H1 (cell line): Measurements from ENCODE around the gene ZWILCH. TPM values are rescaled to one million over a fixed set of nuclear protein-coding genes. Genes with fewer than 3 reads are reported as not detected.

Experiments
- CTCF ChIA-PET: fragments of 300-600 bp; sonication (Branson Sonifier 250); formaldehyde crosslinking; loops from one replicate; lab custom pipeline; 2021; ENCODE audit not compliant: partially characterized antibody; lab: Charles Lee
- POLR2A ChIA-PET: fragments of 300-600 bp; sonication (Branson Sonifier 250); formaldehyde crosslinking; loops from one replicate; lab custom pipeline; 2021; ENCODE audit warnings: inconsistent platforms; ENCODE audit not compliant: partially characterized antibody; lab: Charles Lee
- DNase-seq, 2 experiments: peaks; one replicate each; pipeline versions ENCODE4 v3.0.0 to v3.0.0-alpha.2; 2010 to 2022; ENCODE audit warnings: low spot score in 2 of 2, low read depth in 1 of 2, mixed read lengths in 1 of 2
- FAIRE-seq: peaks from 2 replicates; lab custom pipeline; 2011; peaks lifted over from hg19 to GRCh38; lab: Jason Lieb, UNC
- H2AFZ ChIP-seq: 2 replicates; pipeline ENCODE4 v1.8.1; 2012; ENCODE audit warnings: low read length, inconsistent platforms
- H2AK5ac ChIP-seq: 2 replicates; pipeline ENCODE4 v1.6.1; 2013; ENCODE audit warnings: low read depth, low read length
- H2BK120ac ChIP-seq: replicated peaks from 2 replicates; pipeline ENCODE3; 2013; ENCODE audit warnings: low read depth, low read length, inconsistent platforms
- H2BK12ac ChIP-seq: 2 replicates; pipeline ENCODE4 v1.6.1; 2013; ENCODE audit warnings: low read depth, low read length
- H2BK15ac ChIP-seq: 2 replicates; pipeline ENCODE4 v1.6.1; 2013; ENCODE audit warnings: low read length
- H2BK20ac ChIP-seq: 2 replicates; pipeline ENCODE4 v1.6.1; 2013; ENCODE audit warnings: low read length
- H2BK5ac ChIP-seq: 2 replicates; pipeline ENCODE4 v1.6.1; 2013; ENCODE audit warnings: low read depth, low read length
- H3K14ac ChIP-seq: 2 replicates; pipeline ENCODE4 v1.6.1; 2013; ENCODE audit warnings: inconsistent platforms; ENCODE audit not compliant: insufficient read length
- H3K18ac ChIP-seq: 2 replicates; pipeline ENCODE4 v1.6.1; 2013; ENCODE audit warnings: low read length; ENCODE audit errors: extremely low read depth
- H3K23ac ChIP-seq: 2 replicates; pipeline ENCODE4 v1.6.1; 2013; ENCODE audit warnings: inconsistent platforms; ENCODE audit not compliant: insufficient read length
- H3K23me2 ChIP-seq: 2 replicates; pipeline ENCODE4 v1.6.1; 2013; ENCODE audit warnings: low read depth, low read length
- H3K27ac ChIP-seq: 2 replicates; pipeline ENCODE4 v1.6.1; 2011; ENCODE audit warnings: low read depth, low read length, inconsistent platforms
- H3K27me3 ChIP-seq, 4 experiments: replicated peaks in 1 of 4; 1 replicate in 1 of 4; 2 replicates in 3 of 4; pipeline versions ENCODE4 v1.6.1 to v1.8.1; 2011 to 2013; ENCODE audit warnings: low read length in 3 of 4, mild to moderate bottlenecking in 3 of 4, inconsistent platforms in 2 of 4, mixed read lengths in 2 of 4, moderate library complexity in 1 of 4; ENCODE audit not compliant: control insufficient read depth in 3 of 4, insufficient read depth in 3 of 4; ENCODE audit errors: extremely low read depth in 1 of 4
- H3K36me3 ChIP-seq, 4 experiments: 2 replicates each; pipeline versions ENCODE4 v1.6.1 to v1.8.1; 2011 to 2013; ENCODE audit warnings: mild to moderate bottlenecking in 4 of 4, low read length in 3 of 4, moderate library complexity in 2 of 4, control low read depth in 1 of 4, inconsistent platforms in 1 of 4; ENCODE audit not compliant: insufficient read depth in 4 of 4, control insufficient read depth in 2 of 4
- H3K4ac ChIP-seq: replicated peaks from 2 replicates; pipeline ENCODE3; 2013; ENCODE audit warnings: low read length, low read depth, mixed read lengths, inconsistent platforms; ENCODE audit not compliant: insufficient read length
- H3K4me1 ChIP-seq, 4 experiments: replicated peaks in 1 of 4; 1 replicate in 1 of 4; 2 replicates in 3 of 4; pipeline versions ENCODE4 v1.6.1 to v1.8.1; 2011 to 2013; ENCODE audit warnings: low read length in 3 of 4, inconsistent platforms in 2 of 4, mixed read lengths in 1 of 4; ENCODE audit not compliant: insufficient read depth in 4 of 4, control insufficient read depth in 3 of 4
- H3K4me2 ChIP-seq, 2 experiments: 2 replicates each; pipeline versions ENCODE4 v1.6.1 to v1.8.1; 2011 to 2013; ENCODE audit warnings: low read depth in 2 of 2, low read length in 2 of 2, control low read depth in 1 of 2, inconsistent platforms in 1 of 2, mild to moderate bottlenecking in 1 of 2; ENCODE audit not compliant: insufficient read depth in 1 of 2
- H3K4me3 ChIP-seq, 4 experiments: fragments of 200-600, 300-600 bp in 1 of 4; sonication (generic), shearing (Covaris generic), sonication (Bioruptor Twin) in 1 of 4; 2 replicates each; pipeline versions ENCODE4 v1.5.1 to v1.8.1; 2011 to 2016; ENCODE audit warnings: low read length in 4 of 4, low read depth in 3 of 4, control low read depth in 2 of 4, inconsistent platforms in 2 of 4, mild to moderate bottlenecking in 2 of 4, mixed read lengths in 1 of 4, moderate library complexity in 1 of 4; ENCODE audit not compliant: insufficient read depth in 2 of 4; ENCODE audit errors: extremely low read depth in 1 of 4
- H3K56ac ChIP-seq: replicated peaks from 2 replicates; pipeline ENCODE3; 2013; ENCODE audit warnings: low read depth, mild to moderate bottlenecking, mixed read lengths, low read length, inconsistent platforms; ENCODE audit not compliant: insufficient read length
- H3K79me1 ChIP-seq: 2 replicates; pipeline ENCODE4 v1.6.1; 2013; ENCODE audit warnings: low read depth, low read length, control low read depth
- H3K79me2 ChIP-seq, 2 experiments: 2 replicates each; pipeline versions ENCODE4 v1.6.1 to v1.8.1; 2012 to 2013; ENCODE audit warnings: low read length in 2 of 2, mild to moderate bottlenecking in 2 of 2, inconsistent platforms in 1 of 2; ENCODE audit not compliant: insufficient read depth in 2 of 2, control insufficient read depth in 1 of 2
- H3K9ac ChIP-seq, 4 experiments: replicated peaks in 1 of 4; 1 replicate in 1 of 4; 2 replicates in 3 of 4; pipeline versions ENCODE4 v1.6.1 to v1.8.1; 2011 to 2013; ENCODE audit warnings: low read depth in 3 of 4, low read length in 3 of 4, control low read depth in 2 of 4, mild to moderate bottlenecking in 2 of 4, moderate library complexity in 2 of 4, inconsistent platforms in 1 of 4; ENCODE audit errors: extremely low read depth in 1 of 4
- H3K9me3 ChIP-seq, 2 experiments: 2 replicates each; pipeline versions ENCODE4 v1.6.1 to v1.8.1; 2012 to 2013; ENCODE audit warnings: mild to moderate bottlenecking in 2 of 2, moderate library complexity in 2 of 2, control low read depth in 1 of 2, inconsistent platforms in 1 of 2, low read depth in 1 of 2, low read length in 1 of 2, mixed read lengths in 1 of 2; ENCODE audit not compliant: insufficient read depth in 2 of 2
- H4K20me1 ChIP-seq, 2 experiments: replicated peaks in 1 of 2; 2 replicates each; pipeline versions ENCODE3 to v1.8.1; 2011 to 2013; ENCODE audit warnings: inconsistent platforms in 2 of 2, low read length in 2 of 2, mild to moderate bottlenecking in 1 of 2; ENCODE audit not compliant: insufficient read depth in 2 of 2, control insufficient read depth in 1 of 2
- H4K5ac ChIP-seq: 2 replicates; pipeline ENCODE4 v1.6.1; 2013; ENCODE audit warnings: low read length, low read depth, mixed read lengths, inconsistent platforms; ENCODE audit not compliant: insufficient read length
- H4K8ac ChIP-seq: 2 replicates; pipeline ENCODE4 v1.8.0; 2013; ENCODE audit warnings: mild to moderate bottlenecking, moderate library complexity, low read length, inconsistent platforms; ENCODE audit not compliant: insufficient read depth; ENCODE audit errors: extremely low read depth
- H4K91ac ChIP-seq: replicated peaks from 2 replicates; pipeline ENCODE3; 2013; ENCODE audit warnings: low read length, mixed read lengths, inconsistent platforms; ENCODE audit not compliant: insufficient read length
- BACH1 ChIP-seq: IDR thresholded peaks from 2 replicates; pipeline ENCODE4 v1.6.1; 2012; ENCODE audit warnings: low read length, improper control_type of control experiment
- BRCA1 ChIP-seq: IDR thresholded peaks from 2 replicates; pipeline ENCODE4 v1.6.1; 2012; ENCODE audit warnings: low read depth, low read length, improper control_type of control experiment
- EGR1 ChIP-seq: IDR thresholded peaks from 2 replicates; pipeline ENCODE4 v1.6.1; 2011; ENCODE audit warnings: low read depth, low read length, borderline replicate concordance
- HDAC2 ChIP-seq, 2 experiments: fragments of 300-600 bp in 1 of 2; sonication (generic) in 1 of 2; IDR thresholded peaks; 2 replicates each; pipeline ENCODE4 v1.6.1; 2011 to 2012; ENCODE audit warnings: low read depth in 2 of 2, low read length in 2 of 2, mild to moderate bottlenecking in 2 of 2, moderate library complexity in 2 of 2, borderline replicate concordance in 1 of 2, inconsistent platforms in 1 of 2
- KDM5A ChIP-seq: fragments of 200-600 bp; IDR thresholded peaks from 2 replicates; pipeline ENCODE4 v1.7.1; 2012; ENCODE audit warnings: mild to moderate bottlenecking, low read length, inconsistent platforms, mixed read lengths
- NANOG ChIP-seq: IDR thresholded peaks from 2 replicates; pipeline ENCODE4 v1.6.1; 2011; ENCODE audit warnings: low read length, low read depth, mild to moderate bottlenecking, inconsistent platforms; ENCODE audit not compliant: insufficient read depth, poor library complexity, severe bottlenecking
- POLR2A ChIP-seq, 2 experiments: IDR thresholded peaks; 1 replicate in 1 of 2; 2 replicates in 1 of 2; pipeline ENCODE4 v1.6.1; 2011; ENCODE audit warnings: low read depth in 2 of 2, low read length in 2 of 2, mild to moderate bottlenecking in 2 of 2; ENCODE audit errors: control extremely low read depth in 1 of 2
- POU5F1 ChIP-seq: IDR thresholded peaks from 2 replicates; pipeline ENCODE4 v1.6.1; 2011; ENCODE audit warnings: low read depth, mild to moderate bottlenecking, low read length, moderate library complexity
- RFX5 ChIP-seq: IDR thresholded peaks from 2 replicates; pipeline ENCODE4 v1.6.1; 2011; ENCODE audit warnings: low read depth, low read length, improper control_type of control experiment, borderline replicate concordance
- SIX5 ChIP-seq: IDR thresholded peaks from 2 replicates; pipeline ENCODE4 v1.6.1; 2011; ENCODE audit warnings: mild to moderate bottlenecking, low read depth, low read length
- WGBS, 2 experiments: shearing (Covaris generic) in 1 of 2; methylation state at CpG; one replicate each; pipeline versions ENCODE4 v1.1.6 to v1.1.7; 2013 to 2015; ENCODE audit warnings: low lambda C conversion rate in 2 of 2, mixed read lengths in 2 of 2, inconsistent platforms in 1 of 2, low coverage in 1 of 2, missing lambda C conversion rate in 1 of 2; ENCODE audit not compliant: insufficient replicate concordance in 2 of 2, insufficient coverage in 1 of 2, insufficient read length in 1 of 2; ENCODE audit errors: extremely low coverage in 1 of 2, missing lambda C conversion rate in 1 of 2; 5-methylcytosine and 5-hydroxymethylcytosine counted together
- polyA plus RNA-seq, 7 experiments: library from polyadenylated mRNA; depleted of rRNA in 3 of 7; stranded (reverse) in 5 of 7; unstranded in 2 of 7; fragments of >200 nt in 5 of 7; fragments of 200-250 nt in 2 of 7; gene quantifications; 1 replicate in 5 of 7; 2 replicates in 1 of 7; 4 replicates in 1 of 7; pipeline versions ENCODE4 v1.2.1 to v1.2.3, GENCODE V29; 2011 to 2013; ENCODE audit warnings: missing spikeins in 2 of 7, mixed read lengths in 2 of 7
- total RNA-seq: library from RNA; stranded (reverse); fragmentation: NEBNext Ultra II Directional; extraction: Animal tissue kit (Norgen Biotek cat#: 25700); gene quantifications from 2 replicates; pipeline ENCODE4 v1.2.1, GENCODE V29; 2021

The ZWILCH gene
- total and polyA plus RNA-seq, 2 of the 8 experiments (the other 6 are each of a cell fraction or from before 2014, with no cell fraction given): 18.1 to 61.5 TPM

DNA sequence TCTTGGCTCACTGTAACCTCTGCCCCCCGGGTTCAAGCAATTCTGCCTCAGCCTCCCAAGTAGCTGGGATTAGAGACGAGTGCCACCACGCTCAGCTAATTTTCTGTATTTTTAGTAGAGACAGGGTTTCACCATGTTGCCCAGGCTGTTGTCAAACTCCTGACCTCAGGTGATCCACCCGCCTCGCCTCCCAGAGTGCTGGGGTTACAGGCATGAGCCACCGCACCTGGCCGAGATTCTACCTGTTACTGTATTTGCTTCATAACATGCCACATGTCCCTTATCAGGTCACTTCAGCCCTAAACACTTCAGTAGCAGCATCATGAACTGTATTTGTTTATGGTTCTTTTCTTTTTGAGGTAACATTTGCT, 68.2 kb downstream of the ZWILCH start:
- ChIA-PET POLR2A (interaction anchor here (0.6 to 1.5 kb wide), 2 partner anchors 128 to 1024 kb away, joined by 3 to 6 read pairs; no protein-coding TSS in a partner anchor), CTCF (interaction anchor here (1.1 kb wide), 1 partner anchor 46 kb away, joined by 3 read pairs; no protein-coding TSS in a partner anchor)
- no peaks in the 10 kb centered on the region for H3K23me2 ChIP-seq
- no peak overlapping the region for H3K23ac ChIP-seq
- no peaks in the 10 kb centered on the region for H3K4me1 ChIP-seq
- no peak overlapping the region for H3K14ac ChIP-seq
- no peak overlapping the region for H4K91ac ChIP-seq
- 91% methylated on average over 7 of the region's 7 CpGs; no CpG with 5 or more reads in 1 of the 2 experiments for WGBS, 2 experiments
- DNase-seq (no peak), FAIRE-seq (no peak)
- H3K27me3 ChIP-seq: no peaks in the 10 kb centered on the region
- H2BK5ac ChIP-seq: no peak overlapping the region
- H3K4me2 ChIP-seq: no peak overlapping the region
- H4K8ac ChIP-seq: no peak overlapping the region
- H3K4me3 ChIP-seq: no peak overlapping the region
- no peak overlapping the region for H4K5ac ChIP-seq
- H3K27ac ChIP-seq: no peak overlapping the region
- no peak overlapping the region for H3K9ac ChIP-seq
- no peak overlapping the region for H2BK20ac ChIP-seq
- H3K9me3 ChIP-seq: no peaks in the 10 kb centered on the region
- no peak overlapping the region for H2BK15ac ChIP-seq
- H2BK120ac ChIP-seq: no peak overlapping the region
- H2BK12ac ChIP-seq: no peak overlapping the region
- no peaks in the 10 kb centered on the region for H3K79me2 ChIP-seq
- H3K18ac ChIP-seq: no peak overlapping the region
- no peak overlapping the region for H3K56ac ChIP-seq
- no peak overlapping the region for H2AFZ ChIP-seq
- no peak overlapping the region for H3K4ac ChIP-seq
- no peaks in the 10 kb centered on the region for H3K36me3 ChIP-seq
- no peaks in the 10 kb centered on the region for H4K20me1 ChIP-seq
- H2AK5ac ChIP-seq: no peak overlapping the region
- no peaks in the 10 kb centered on the region for H3K79me1 ChIP-seq
- TF ChIP-seq HDAC2 (IDR thresholded peaks at IDR 0.05; ENCODE audit: borderline replicate concordance in 1 of 2, low read depth in 2 of 2, low read length in 2 of 2): no peak
- TF ChIP-seq BACH1: no peak
- TF ChIP-seq KDM5A: no peak
- TF ChIP-seq RFX5: no peak
- no peak for TF ChIP-seq POLR2A (IDR thresholded peaks at IDR 0.05; ENCODE audit: control extremely low read depth in 1 of 2, low read depth in 2 of 2, low read length in 2 of 2)
- TF ChIP-seq EGR1: no peak
- TF ChIP-seq SIX5: no peak
- no peak for TF ChIP-seq POU5F1
- TF ChIP-seq NANOG: no peak
- TF ChIP-seq BRCA1: no peak
